ENCODE data around the gene KIF3C.

GRCh38 chr2:25895610-25896009 lies 86.7 kb downstream of the KIF3C start:
- no peak for TF ChIP-seq CTCF (conservative IDR thresholded peaks at IDR 0.05; ENCODE audit: low read depth, low read length)
- no peak for TF ChIP-seq EZH2 (IDR thresholded peaks at IDR 0.05; ENCODE audit: borderline replicate concordance, low read depth, low read length, poor library complexity, severe bottlenecking)
